Tibial artery (tissue), 4 donors: ENCODE measurements around the gene PDHA1.

Source experiments
- DNase-seq, 2 donors: peaks; one replicate each; pipeline ENCODE4 v3.0.0-alpha.2; 2019
- H3K27ac ChIP-seq, 2 donors: fragments of 200-600 bp; sonication (generic) in 1 of 2; 1 replicate in 1 of 2; 2 replicates in 1 of 2; pipeline ENCODE4 v1.5.1; 2018 to 2019; ENCODE audit warnings: mild to moderate bottlenecking in 1 of 2
- H3K27me3 ChIP-seq, 2 donors: fragments of 200-600 bp; sonication (generic) in 1 of 2; one replicate each; pipeline versions ENCODE4 v1.5.1 to v1.6.0; 2016 to 2019
- H3K36me3 ChIP-seq, 3 donors: fragments of 200-600 bp; sonication (generic) in 2 of 3; one replicate each; pipeline ENCODE4 v1.5.1; 2016 to 2019; ENCODE audit warnings: mild to moderate bottlenecking in 2 of 3
- H3K4me1 ChIP-seq, 4 donors: fragments of 200-600 bp; sonication (generic) in 2 of 4; 1 replicate in 3 of 4; 2 replicates in 1 of 4; pipeline ENCODE4 v1.5.1; 2016 to 2019
- H3K4me3 ChIP-seq, 2 donors: fragments of 200-600 bp; sonication (generic) in 1 of 2; 1 replicate in 1 of 2; 2 replicates in 1 of 2; pipeline ENCODE4 v1.5.1; 2018 to 2019; ENCODE audit warnings: mild to moderate bottlenecking in 2 of 2
- H3K9me3 ChIP-seq, 3 donors: fragments of 200-600 bp; sonication (generic) in 1 of 3; one replicate each; pipeline ENCODE4 v1.5.1; 2016 to 2019
- CTCF ChIP-seq, 2 experiments: fragments of 200-600 bp in 1 of 2; fragments of 450-650 bp in 1 of 2; IDR thresholded peaks; one replicate each; pipeline ENCODE4 v1.5.1; 2017 to 2019; ENCODE audit warnings: antibody characterized with exemption in 2 of 2, mild to moderate bottlenecking in 1 of 2, moderate library complexity in 1 of 2
- intact Hi-C: fragments of 100-400 bp; cut with DNase I; formaldehyde crosslinking; loops from one replicate; pipeline ENCODE4 v1.15.0; 2023; ENCODE audit warnings: low total_unique reads

The PDHA1 gene

DNA sequence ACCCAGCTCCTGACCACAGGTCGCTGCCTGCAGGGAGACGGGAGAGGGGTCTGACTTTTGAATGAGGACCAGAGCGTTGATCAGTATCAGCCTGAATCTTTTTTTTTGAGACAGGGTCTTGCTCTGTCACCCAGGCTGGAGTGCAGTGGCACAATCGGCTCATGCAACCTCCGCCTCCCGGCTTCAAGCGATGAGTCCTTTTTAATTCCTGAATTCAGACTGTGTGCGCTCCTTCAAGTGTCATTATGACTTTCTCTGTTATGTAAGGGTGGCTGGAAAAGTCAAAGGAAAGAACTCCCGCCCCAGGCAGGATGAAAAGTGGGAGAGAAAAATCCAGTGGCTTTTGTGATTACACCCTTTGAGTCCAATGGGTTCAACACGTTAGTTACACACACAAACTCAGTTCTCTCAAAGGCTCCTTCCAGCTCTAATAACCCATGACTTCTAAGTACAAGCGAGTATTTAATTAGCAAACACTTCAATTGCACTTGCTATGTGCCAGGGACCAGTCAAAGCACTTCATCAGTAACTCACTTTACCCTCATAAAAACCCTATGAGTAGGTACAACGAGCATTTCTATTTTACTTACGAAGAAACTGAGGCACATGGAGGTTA, 44.4 kb downstream of the PDHA1 start:
- DNase-seq: no peak
- Histone ChIP-seq H3K4me1 (no peaks in the 10 kb centered on the region), H3K27me3 (no peaks in the 10 kb centered on the region), H3K4me3 (no peak overlapping the region), H3K36me3 (no peaks in the 10 kb centered on the region), H3K27ac (no peak overlapping the region), H3K9me3 (peaks cover 0 to 7% (median 0%) of the 10 kb centered on the region in 3 donors)
- intact Hi-C loops: no loop called here
- TF ChIP-seq CTCF (IDR thresholded peaks at IDR 0.05): no peak

GRCh38 chrX:19388741-19389140, 45.0 kb downstream of the PDHA1 start:
- H3K4me1 ChIP-seq: no peaks in the 10 kb centered on the region
- DNase-seq: no peak
- H3K9me3 ChIP-seq: peaks cover 0 to 7% (median 0%) of the 10 kb centered on the region in 3 donors
- TF ChIP-seq CTCF (IDR thresholded peaks at IDR 0.05): no peak
- no peaks in the 10 kb centered on the region for H3K36me3 ChIP-seq
- no peak overlapping the region for H3K27ac ChIP-seq
- H3K4me3 ChIP-seq: no peak overlapping the region
- intact Hi-C loops: no loop called here
- no peaks in the 10 kb centered on the region for H3K27me3 ChIP-seq

- H3K9me3 ChIP-seq: peaks cover 0 to 7% (median 0%) of the 10 kb centered on the region in 3 donors
- TF ChIP-seq CTCF (IDR thresholded peaks at IDR 0.05): no peak
- H3K4me1 ChIP-seq: no peaks in the 10 kb centered on the region
- H3K27ac ChIP-seq: no peak overlapping the region
- intact Hi-C loops: no loop called here
- H3K4me3 ChIP-seq: no peak overlapping the region
- H3K27me3 ChIP-seq: no peaks in the 10 kb centered on the region
- DNase-seq: no peak
- H3K36me3 ChIP-seq: no peaks in the 10 kb centered on the region
Observed at GRCh38 chrX:19389227-19389845, 45.6 kb downstream of the PDHA1 start.

GRCh38 chrX:19392078-19392477, 48.4 kb downstream of the PDHA1 start:
- Histone ChIP-seq H3K4me3 (no peak overlapping the region), H3K4me1 (no peaks in the 10 kb centered on the region), H3K36me3 (no peaks in the 10 kb centered on the region), H3K27ac (no peak overlapping the region), H3K9me3 (no peaks in the 10 kb centered on the region), H3K27me3 (no peaks in the 10 kb centered on the region)
- no peak for DNase-seq
- TF ChIP-seq CTCF (IDR thresholded peaks at IDR 0.05): no peak
- intact Hi-C loops: loop anchor here (10.0 kb wide), 1 partner anchor 1287 kb away; no protein-coding TSS in a partner anchor

- Histone ChIP-seq H3K27me3 (no peaks in the 10 kb centered on the region), H3K36me3 (no peaks in the 10 kb centered on the region), H3K4me3 (no peak overlapping the region), H3K4me1 (no peaks in the 10 kb centered on the region), H3K9me3 (no peaks in the 10 kb centered on the region), H3K27ac (no peak overlapping the region)
- intact Hi-C loops: loop anchor here (10.0 kb wide), 1 partner anchor 1288 kb away; no protein-coding TSS in a partner anchor
- no peak for DNase-seq
- TF ChIP-seq CTCF (IDR thresholded peaks at IDR 0.05): no peak
Observed at GRCh38 chrX:19392703-19393102, 49.0 kb downstream of the PDHA1 start.
